ENCODE results near the gene SIN3A.

GRCh38 chr15:75327491-75327890 is 124.0 kb downstream of the SIN3A start:
- no peak for TF ChIP-seq CTCF (IDR thresholded peaks at IDR 0.05)
- TF ChIP-seq POLR2A (IDR thresholded peaks at IDR 0.05), result no peak
- no peak for TF ChIP-seq EP300 (IDR thresholded peaks at IDR 0.05)

Measured in stomach (tissue), 4 donors.